Fibroblast of gingiva (primary cell): ENCODE data around the gene C17orf107.

Experiments used
- DNase-seq: peaks from one replicate; pipeline ENCODE4 v3.0.0-alpha.2; 2011; ENCODE audit warnings: low read depth

Gene C17orf107

GRCh38 chr17:4949321-4950074 lies 50.2 kb downstream of the C17orf107 start:
- peak; percentile 69 for DNase-seq

DNA sequence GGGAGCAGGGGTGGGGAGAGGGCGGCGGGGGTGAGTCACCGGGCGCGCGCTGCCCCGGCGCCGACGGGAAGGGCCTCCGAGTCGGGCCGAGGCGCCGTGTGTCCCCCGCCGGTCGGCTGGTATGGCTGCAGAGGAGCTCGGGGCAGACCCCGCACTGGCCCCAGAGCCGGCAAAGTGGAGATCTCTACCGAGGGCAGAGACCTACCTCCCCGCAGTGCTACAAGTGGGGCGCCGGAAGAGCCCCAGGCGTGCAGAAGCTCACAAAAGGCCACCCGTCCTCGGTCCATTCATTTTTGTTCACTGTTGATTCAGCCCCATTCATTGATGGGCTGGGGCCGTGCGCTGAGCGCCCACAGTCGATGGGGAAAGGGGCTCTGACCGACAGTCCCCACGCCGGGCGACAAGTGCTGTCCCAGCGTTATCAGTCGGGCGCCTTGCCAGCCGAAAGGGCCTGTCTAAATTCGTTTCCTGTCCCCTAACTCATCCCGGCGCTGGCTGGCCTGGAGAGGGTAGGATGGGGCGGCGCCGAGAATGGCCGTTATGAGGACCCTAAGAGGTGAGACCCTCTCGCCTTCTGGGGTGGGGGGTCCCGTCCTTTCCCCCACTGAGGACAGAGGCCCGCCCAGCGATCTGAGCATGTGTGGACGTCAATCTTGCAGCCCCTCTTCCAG lies 50.9 kb downstream of the C17orf107 start:
- DNase-seq, result no peak

- no peak for DNase-seq
These were observed 51.4 kb downstream of the C17orf107 start, which contains the start of gene ENO3 for GRCh38 chr17:4950746-4951204. Gene ENO3, plus strand, starts transcription at chr17:4951119. Its CDS starts 711 bp downstream, at chr17:4951830.

DNA sequence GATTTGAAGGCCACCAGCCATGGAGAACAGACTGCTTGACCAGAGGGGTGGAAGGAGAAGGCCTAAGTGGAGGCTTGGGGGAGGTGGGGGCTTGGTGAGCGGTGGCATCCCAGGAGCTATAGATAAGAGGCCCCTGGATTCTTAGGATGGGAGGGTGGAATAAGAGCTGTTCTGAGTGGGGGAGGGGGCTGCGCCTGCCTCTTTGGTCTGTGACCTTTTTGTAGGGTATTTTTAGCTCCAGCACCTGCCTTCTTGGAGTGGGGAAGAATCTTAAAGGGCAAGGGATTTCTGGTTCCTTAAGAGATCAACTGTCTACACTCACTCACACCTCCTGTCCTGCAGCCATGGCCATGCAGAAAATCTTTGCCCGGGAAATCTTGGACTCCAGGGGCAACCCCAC lies 52.1 kb downstream of the C17orf107 start:
- DNase-seq, result no peak
